GM18507 (cell line): ENCODE results near the gene PERM1.

ENCODE experiments used
- DNase-seq: peaks from one replicate; pipeline ENCODE4 v3.0.0; 2011; ENCODE audit warnings: low read depth; ENCODE audit not compliant: insufficient read length; ENCODE audit errors: extremely low spot score
- FAIRE-seq: peaks from 2 replicates; lab custom pipeline; 2011; peaks lifted over from hg19 to GRCh38; lab: Jason Lieb, UNC

Gene PERM1

DNA sequence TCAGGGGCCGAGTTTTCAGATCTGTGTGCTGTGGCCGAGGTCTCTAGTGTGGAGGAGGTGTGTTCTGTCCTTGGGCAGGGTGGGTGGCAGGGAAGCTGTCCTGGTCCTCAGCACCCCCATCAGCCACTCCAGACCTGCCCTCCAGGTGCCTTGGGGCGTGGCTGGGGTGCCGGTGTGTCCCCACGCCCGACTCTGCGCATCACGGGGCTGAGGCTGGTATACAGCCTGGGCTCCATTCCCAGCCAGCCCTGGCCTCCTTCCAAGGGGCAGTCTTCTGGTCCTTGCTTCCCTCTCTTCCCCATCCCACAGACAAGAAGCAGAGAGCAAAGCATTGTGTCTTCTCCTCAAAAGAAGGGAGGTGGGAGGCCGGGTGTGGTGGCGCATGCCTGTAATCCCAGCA lies 54.1 kb downstream of the PERM1 start:
- DNase-seq = no peak
- no peak for FAIRE-seq

DNA sequence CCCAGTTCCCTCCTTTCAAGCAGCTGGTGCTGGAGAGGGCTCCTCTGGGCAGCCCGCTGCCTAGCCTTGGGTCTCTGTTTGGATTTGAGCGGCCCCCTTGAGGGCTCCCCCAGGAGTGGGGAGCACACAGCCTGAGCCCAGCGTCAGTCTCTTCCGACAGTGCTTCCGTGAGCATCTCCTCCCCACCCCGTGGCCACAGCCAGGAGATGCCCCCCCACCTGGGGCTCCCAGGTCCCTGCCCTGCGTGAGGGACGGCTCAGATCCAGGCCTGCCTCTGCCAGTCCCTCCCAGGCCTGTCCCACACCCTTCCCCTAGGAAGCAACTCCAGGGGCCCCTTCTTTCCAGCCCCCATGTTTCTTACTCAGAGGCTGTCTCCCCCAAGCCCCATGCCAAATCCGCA lies 54.7 kb downstream of the PERM1 start:
- DNase-seq (no peak), FAIRE-seq (no peak)

GRCh38 chr1:925561-926421 lies 56.1 kb downstream of the PERM1 start:
- no peak for FAIRE-seq
- no peak for DNase-seq
